ENCODE data around the gene PHF24. TPM values are rescaled to one million over a fixed set of nuclear protein-coding genes. Genes with fewer than 3 reads are reported as not detected.

Gene PHF24
- total RNA-seq, 8 experiments from 2014 or later = 0.04 to 21.3 (median 0.93) TPM

DNA sequence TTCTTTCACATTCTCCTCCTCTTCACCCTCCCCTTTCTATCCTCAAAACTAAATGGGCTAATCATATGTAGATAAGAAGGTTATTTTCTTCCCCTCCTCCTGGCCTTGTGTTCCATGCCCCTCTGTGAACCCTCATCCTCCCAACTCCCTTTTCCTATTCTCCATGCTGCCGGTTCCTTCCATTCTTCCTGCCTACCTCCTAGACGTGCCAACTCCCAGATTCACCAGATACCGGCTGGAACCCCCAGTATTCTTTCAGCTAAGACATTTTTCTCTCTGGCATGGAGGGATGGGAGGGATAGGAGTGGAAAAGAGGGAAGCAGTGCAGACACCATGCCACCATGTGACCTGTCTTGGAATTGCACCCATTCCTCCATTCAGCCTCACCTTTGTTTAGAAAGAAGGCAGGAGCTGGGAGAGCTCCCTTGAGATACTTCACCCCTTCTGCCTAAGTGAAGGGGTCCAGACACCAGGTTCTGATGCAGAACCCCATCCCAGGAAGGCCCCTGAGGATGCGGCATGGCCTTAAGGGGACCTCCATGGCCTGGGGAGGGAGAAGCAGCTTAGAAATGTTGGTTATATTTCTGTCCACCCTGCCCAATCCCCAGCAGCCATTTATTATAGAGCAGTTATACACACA lies 36.3 kb downstream of the PHF24 start:
- WGBS, 10 experiments = 0 to 44% (median 8%) methylated on average over 1 to 4 of the region's 4 CpGs; no CpG with 5 or more reads in 4 of the 10 experiments
- H3K27ac ChIP-seq = peak overlapping the region in 1 of 2 donors; percentile 51
- peaks cover 35 to 44% of the 10 kb centered on the region in 2 donors for H3K4me1 ChIP-seq (replicated peaks in 1 of 2)
- H3K4me3 ChIP-seq = peak overlapping the region in 1 of 5 donors; percentile 0
- no peak for ATAC-seq (replicated peaks in 6 of 8)
- in situ Hi-C loops (cut with MboI; ENCODE audit: low pct_unique_long_range_greater_than_20kb in 2 of 9, low sequenced_read_pairs in 9 of 9, unreplicated experiment in 9 of 9) = no loop called here

GRCh38 chr9:34994900-34995669 lies 37.0 kb downstream of the PHF24 start:
- Histone ChIP-seq H3K4me3 (no peak overlapping the region), H3K27ac (peak overlapping the region in 1 of 2 donors; percentile 51), H3K4me1 (replicated peaks in 1 of 2) (peaks cover 35 to 44% of the 10 kb centered on the region in 2 donors)
- in situ Hi-C loops (cut with MboI; ENCODE audit: low pct_unique_long_range_greater_than_20kb in 2 of 9, low sequenced_read_pairs in 9 of 9, unreplicated experiment in 9 of 9) = no loop called here
- peak in 2 of 8 experiments; percentile 2 to 6 for ATAC-seq (replicated peaks in 6 of 8)
- 30 to 100% (median 83%) methylated on average over 1 to 3 of the region's 7 CpGs; no CpG with 5 or more reads in 1 of the 10 experiments for WGBS, 10 experiments

DNA sequence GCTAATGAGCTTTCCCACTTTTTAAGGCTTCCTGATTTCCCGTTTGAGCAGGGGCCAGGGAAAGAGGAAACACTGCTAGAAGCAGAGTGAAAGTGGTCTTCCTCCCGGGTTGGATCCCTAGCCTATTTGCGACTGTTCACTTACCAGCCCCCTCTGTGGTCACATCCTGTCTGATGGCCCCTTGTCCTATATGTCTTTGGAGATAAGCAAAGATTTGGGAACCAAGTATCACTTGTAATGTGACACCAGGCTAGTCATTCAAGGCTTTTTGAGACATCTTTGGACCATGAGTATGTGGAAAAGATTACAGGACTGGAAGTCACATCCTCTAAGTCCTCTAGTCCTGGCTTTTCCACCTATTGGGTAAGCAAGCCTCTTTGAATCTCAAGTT lies 37.6 kb downstream of the PHF24 start:
- in situ Hi-C loops (cut with MboI; ENCODE audit: low pct_unique_long_range_greater_than_20kb in 2 of 9, low sequenced_read_pairs in 9 of 9, unreplicated experiment in 9 of 9) = no loop called here
- 0 to 100% (median 83%) methylated on average over 1 to 3 of the region's 3 CpGs for WGBS, 10 experiments
- no peak for ATAC-seq (replicated peaks in 6 of 8)
- H3K27ac ChIP-seq = no peak overlapping the region
- H3K4me3 ChIP-seq = no peak overlapping the region
- H3K4me1 ChIP-seq (replicated peaks in 1 of 2) = peaks cover 34 to 44% of the 10 kb centered on the region in 2 donors

GRCh38 chr9:34996181-34996904 lies 38.3 kb downstream of the PHF24 start:
- ATAC-seq (replicated peaks in 6 of 8) = no peak
- 88 to 100% (median 94%) methylated on average over 2 to 16 of the region's 26 CpGs; no CpG with 5 or more reads in 6 of the 10 experiments for WGBS, 10 experiments
- in situ Hi-C loops (cut with MboI; ENCODE audit: low pct_unique_long_range_greater_than_20kb in 2 of 9, low sequenced_read_pairs in 9 of 9, unreplicated experiment in 9 of 9) = no loop called here
- Histone ChIP-seq H3K4me3 (no peak overlapping the region), H3K27ac (no peak overlapping the region), H3K4me1 (replicated peaks in 1 of 2) (peaks cover 28 to 39% of the 10 kb centered on the region in 2 donors)

DNA sequence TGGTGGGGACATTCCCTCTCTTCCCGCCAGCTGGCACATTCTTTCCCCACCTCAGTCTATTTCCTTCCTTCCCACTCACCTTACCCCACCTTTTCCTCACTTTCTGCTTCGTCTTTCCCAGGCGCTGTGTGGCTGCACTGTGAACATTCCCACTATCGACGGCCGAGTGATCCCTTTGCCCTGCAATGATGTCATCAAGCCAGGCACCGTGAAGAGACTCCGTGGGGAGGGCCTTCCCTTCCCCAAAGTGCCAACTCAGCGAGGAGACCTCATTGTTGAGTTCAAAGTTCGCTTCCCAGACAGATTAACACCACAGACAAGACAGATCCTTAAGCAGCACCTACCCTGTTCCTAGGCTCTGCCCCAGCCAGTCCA lies 38.8 kb downstream of the PHF24 start:
- Histone ChIP-seq H3K4me1 (replicated peaks in 1 of 2) (peaks cover 25 to 35% of the 10 kb centered on the region in 2 donors), H3K4me3 (no peak overlapping the region), H3K27ac (no peak overlapping the region)
- in situ Hi-C loops (cut with MboI; ENCODE audit: low pct_unique_long_range_greater_than_20kb in 2 of 9, low sequenced_read_pairs in 9 of 9, unreplicated experiment in 9 of 9) = no loop called here
- no peak for ATAC-seq (replicated peaks in 6 of 8)
- 52 to 100% (median 85%) methylated on average over 2 to 10 of the region's 10 CpGs; no CpG with 5 or more reads in 2 of the 10 experiments for WGBS, 10 experiments

DNA sequence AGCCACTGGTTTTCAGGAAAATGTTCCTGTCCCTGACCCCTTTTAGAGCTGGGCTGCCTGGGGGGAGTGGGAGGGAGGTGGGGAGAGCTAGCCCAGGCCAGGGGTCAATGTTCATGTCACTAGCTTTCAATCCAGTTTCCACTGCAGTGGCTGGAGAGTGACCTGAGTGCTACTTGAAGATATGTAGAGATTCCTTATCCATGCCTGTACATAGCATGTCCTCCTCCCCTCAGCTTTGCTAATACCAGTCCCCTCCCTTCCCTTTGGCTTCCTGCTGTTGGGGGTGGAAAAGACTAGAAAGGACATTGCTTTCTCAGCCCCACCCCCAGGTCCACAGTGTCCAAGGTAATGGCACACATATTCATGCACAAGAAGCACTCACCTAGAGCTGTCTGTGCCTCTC lies 39.3 kb downstream of the PHF24 start:
- ATAC-seq (replicated peaks in 6 of 8) = peak in 1 of 8 experiments; percentile 1
- peaks cover 21 to 30% of the 10 kb centered on the region in 2 donors for H3K4me1 ChIP-seq (replicated peaks in 1 of 2)
- in situ Hi-C loops (cut with MboI; ENCODE audit: low pct_unique_long_range_greater_than_20kb in 2 of 9, low sequenced_read_pairs in 9 of 9, unreplicated experiment in 9 of 9) = no loop called here
- H3K27ac ChIP-seq = no peak overlapping the region
- H3K4me3 ChIP-seq = no peak overlapping the region

DNA sequence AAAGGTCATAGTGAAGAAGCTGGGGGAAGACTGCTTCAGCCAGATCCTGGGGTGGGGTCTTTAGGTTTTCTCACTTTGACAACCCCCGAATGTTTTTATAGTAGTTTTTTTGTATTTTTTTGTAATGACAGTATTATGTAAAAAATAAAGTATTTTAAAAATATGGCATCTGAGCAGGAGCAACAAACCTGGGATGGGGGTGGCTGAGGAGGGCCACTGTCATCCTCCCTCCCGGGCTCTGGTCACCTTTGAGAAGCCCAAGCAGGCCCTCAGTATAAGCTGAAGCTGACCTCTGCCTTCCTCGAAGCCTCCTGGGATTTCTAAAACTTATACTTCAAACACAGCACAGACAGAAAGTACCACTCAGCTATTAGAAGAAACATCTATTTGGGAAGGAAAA lies 40.2 kb downstream of the PHF24 start:
- Histone ChIP-seq H3K4me3 (no peak overlapping the region), H3K27ac (no peak overlapping the region), H3K4me1 (replicated peaks in 1 of 2) (peaks cover 14 to 21% of the 10 kb centered on the region in 2 donors)
- no peak for ATAC-seq (replicated peaks in 6 of 8)
- WGBS, 10 experiments = 67 to 100% (median 84%) methylated on average over 1 to 3 of the region's 3 CpGs; no CpG with 5 or more reads in 2 of the 10 experiments
- in situ Hi-C loops (cut with MboI; ENCODE audit: low pct_unique_long_range_greater_than_20kb in 2 of 9, low sequenced_read_pairs in 9 of 9, unreplicated experiment in 9 of 9) = no loop called here

DNA sequence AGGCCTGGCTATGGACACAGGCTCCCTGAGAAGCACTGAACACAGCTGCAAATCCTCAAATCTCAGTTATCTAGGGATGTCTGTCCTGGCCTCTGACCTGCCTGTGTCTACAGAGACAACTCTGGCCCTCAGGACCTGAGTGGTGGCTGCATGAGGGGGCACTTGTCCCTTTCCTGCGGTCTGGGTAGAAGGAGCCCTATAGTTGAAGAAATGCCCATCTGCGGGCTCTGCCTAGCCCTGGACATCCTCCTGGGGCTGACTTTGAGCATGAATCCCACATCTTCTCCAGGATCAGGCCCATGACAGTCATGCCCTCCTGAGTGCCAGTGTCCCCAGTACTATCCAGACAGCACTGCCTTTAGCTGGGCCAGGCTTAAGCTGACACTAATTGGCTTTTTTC lies 41.5 kb downstream of the PHF24 start:
- no peak for ATAC-seq (replicated peaks in 6 of 8)
- WGBS, 10 experiments = 100% methylated on average over 1 to 2 of the region's 2 CpGs; no CpG with 5 or more reads in 7 of the 10 experiments
- Histone ChIP-seq H3K27ac (no peak overlapping the region), H3K4me3 (no peak overlapping the region), H3K4me1 (replicated peaks in 1 of 2) (peaks cover 1 to 8% of the 10 kb centered on the region in 2 donors)
- in situ Hi-C loops (cut with MboI; ENCODE audit: low pct_unique_long_range_greater_than_20kb in 2 of 9, low sequenced_read_pairs in 9 of 9, unreplicated experiment in 9 of 9) = no loop called here

GRCh38 chr9:35000535-35001284 lies 42.6 kb downstream of the PHF24 start:
- H3K27ac ChIP-seq = no peak overlapping the region
- in situ Hi-C loops (cut with MboI; ENCODE audit: low pct_unique_long_range_greater_than_20kb in 2 of 9, low sequenced_read_pairs in 9 of 9, unreplicated experiment in 9 of 9) = no loop called here
- no peaks in the 10 kb centered on the region for H3K4me1 ChIP-seq (replicated peaks in 1 of 2)
- no peak for ATAC-seq (replicated peaks in 6 of 8)
- WGBS, 10 experiments = 0 to 100% (median 90%) methylated on average over 1 to 6 of the region's 6 CpGs; no CpG with 5 or more reads in 3 of the 10 experiments
- no peak overlapping the region for H3K4me3 ChIP-seq

DNA sequence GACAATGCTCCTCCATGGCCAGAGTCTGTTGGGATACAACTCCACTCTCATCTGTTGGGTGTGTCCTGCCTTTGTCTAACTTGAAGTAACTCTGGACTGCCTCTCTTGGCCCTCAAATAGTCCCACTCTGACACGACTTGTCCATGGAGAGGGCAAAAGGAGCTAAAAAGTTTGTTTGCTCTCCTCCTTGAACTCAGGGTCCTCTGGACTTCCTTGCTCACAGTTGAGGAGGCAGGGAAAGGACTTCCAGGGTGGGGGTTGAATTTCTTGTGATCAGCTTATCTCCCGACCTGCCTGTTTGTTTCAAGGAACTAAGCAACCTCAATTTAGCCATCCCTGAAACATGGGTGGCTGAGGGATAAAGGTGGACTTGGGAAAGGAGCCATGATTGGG lies 43.2 kb downstream of the PHF24 start:
- H3K27ac ChIP-seq = no peak overlapping the region
- H3K4me3 ChIP-seq = no peak overlapping the region
- 0 to 100% (median 60%) methylated on average over 1 to 2 of the region's 2 CpGs; no CpG with 5 or more reads in 3 of the 10 experiments for WGBS, 10 experiments
- no peaks in the 10 kb centered on the region for H3K4me1 ChIP-seq (replicated peaks in 1 of 2)
- in situ Hi-C loops (cut with MboI; ENCODE audit: low pct_unique_long_range_greater_than_20kb in 2 of 9, low sequenced_read_pairs in 9 of 9, unreplicated experiment in 9 of 9) = no loop called here
- ATAC-seq (replicated peaks in 6 of 8) = no peak

GRCh38 chr9:35001803-35002502 lies 43.9 kb downstream of the PHF24 start:
- no peaks in the 10 kb centered on the region for H3K4me1 ChIP-seq (replicated peaks in 1 of 2)
- no peak overlapping the region for H3K27ac ChIP-seq
- peak in 1 of 8 experiments; percentile 15 for ATAC-seq (replicated peaks in 6 of 8)
- no peak overlapping the region for H3K4me3 ChIP-seq
- in situ Hi-C loops (cut with MboI; ENCODE audit: low pct_unique_long_range_greater_than_20kb in 2 of 9, low sequenced_read_pairs in 9 of 9, unreplicated experiment in 9 of 9) = no loop called here
- WGBS, 10 experiments = 80 to 100% (median 100%) methylated on average over 1 to 2 of the region's 2 CpGs; no CpG with 5 or more reads in 5 of the 10 experiments

- Histone ChIP-seq H3K27ac (no peak overlapping the region), H3K4me3 (no peak overlapping the region), H3K4me1 (replicated peaks in 1 of 2) (no peaks in the 10 kb centered on the region)
- in situ Hi-C loops (cut with MboI; ENCODE audit: low pct_unique_long_range_greater_than_20kb in 2 of 9, low sequenced_read_pairs in 9 of 9, unreplicated experiment in 9 of 9) = no loop called here
- no peak for ATAC-seq (replicated peaks in 6 of 8)
These were observed 44.5 kb downstream of the PHF24 start for GRCh38 chr9:35002623-35003022.
